Left forelimb (tissue), 1 donor: ENCODE data around the gene GRHL3.

Experiments
- DNase-seq: peaks from one replicate; pipeline ENCODE4 v3.0.0-alpha.2; 2018; ENCODE audit warnings: low spot score

The GRHL3 gene

GRCh38 chr1:24343412-24344089 lies 24.4 kb downstream of the GRHL3 start:
- DNase-seq = no peak

GRCh38 chr1:24344090-24344742 lies 25.1 kb downstream of the GRHL3 start:
- no peak for DNase-seq

- no peak for DNase-seq
Observed at GRCh38 chr1:24345334-24345733, 26.2 kb downstream of the GRHL3 start.

DNA sequence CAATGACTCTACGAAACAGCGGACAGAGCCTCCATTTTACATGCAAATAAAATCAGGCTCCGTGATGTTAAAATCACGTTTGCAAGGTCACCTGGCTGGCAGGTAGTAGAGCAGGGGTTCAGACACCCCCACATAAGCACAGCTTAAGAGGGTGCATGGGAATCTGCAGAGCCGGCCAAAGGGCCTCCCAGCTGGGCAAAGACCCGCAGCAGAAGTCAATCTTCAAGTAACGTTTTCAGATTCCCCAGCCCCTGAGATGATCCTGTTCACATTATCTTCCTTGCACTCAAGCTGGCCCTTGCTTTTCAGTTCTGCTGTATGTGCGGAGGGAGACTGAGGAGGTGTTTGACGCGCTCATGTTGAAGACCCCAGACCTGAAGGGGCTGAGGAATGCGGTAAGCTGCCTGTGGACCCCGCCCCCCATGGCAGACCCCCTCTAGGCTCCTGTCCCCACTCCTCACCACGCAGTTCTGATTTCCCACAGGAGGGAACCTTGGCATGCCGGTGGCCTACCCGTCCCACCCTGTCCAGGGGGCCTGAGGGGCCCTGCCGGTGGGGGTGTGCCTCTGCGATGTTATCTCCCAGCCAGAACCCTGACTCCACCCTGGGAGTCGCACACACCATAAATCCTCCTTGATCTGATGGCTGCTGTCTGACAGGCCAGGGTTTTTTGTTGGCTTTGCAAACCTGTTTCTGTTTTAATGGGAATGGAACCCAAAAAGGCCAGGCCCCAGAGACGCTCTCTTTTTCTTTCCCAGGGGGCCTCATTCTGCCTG lies 28.2 kb downstream of the GRHL3 start:
- DNase-seq = no peak

DNA sequence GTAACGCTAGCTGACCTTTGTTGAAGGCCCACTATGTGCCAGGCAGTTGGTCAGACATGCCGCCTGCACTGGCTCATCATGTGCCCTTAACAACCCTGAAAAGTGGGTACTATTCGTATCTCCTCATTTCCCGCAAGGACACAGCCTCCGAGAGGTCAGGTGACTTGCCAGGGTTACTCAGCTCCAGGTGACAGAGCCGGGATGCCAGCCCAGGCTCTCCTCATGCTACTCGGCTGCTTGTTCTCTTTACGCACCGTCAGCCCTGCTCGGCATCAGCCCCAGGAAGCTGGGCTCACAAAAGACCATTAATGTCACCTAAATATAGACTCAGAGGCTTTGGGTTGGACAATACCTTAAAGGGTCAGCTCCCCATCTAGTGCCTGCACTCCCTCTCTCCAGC lies 29.0 kb downstream of the GRHL3 start:
- DNase-seq = no peak

- no peak for DNase-seq
Observed at GRCh38 chr1:24349891-24350290, 30.7 kb downstream of the GRHL3 start.

DNA sequence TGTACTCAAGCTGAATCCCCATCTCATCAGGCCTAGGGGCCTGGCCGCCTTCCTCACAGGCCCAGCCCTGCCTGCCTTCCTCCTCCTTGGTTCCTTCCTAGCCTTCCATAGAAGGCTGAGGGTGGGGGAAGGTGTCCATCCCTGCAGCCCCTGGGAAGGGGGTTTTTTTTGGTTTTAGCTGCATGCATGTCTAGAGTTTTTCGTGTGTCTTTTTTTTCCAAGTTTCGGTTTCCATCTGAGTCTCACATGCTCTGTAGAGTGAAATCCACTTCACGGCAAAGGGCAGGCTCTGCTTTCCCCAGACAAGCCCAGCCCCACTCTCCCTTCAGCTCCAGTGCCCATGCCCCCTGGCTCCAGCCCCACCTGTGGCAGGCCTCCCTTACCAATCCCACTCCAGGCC lies 32.1 kb downstream of the GRHL3 start:
- no peak for DNase-seq

GRCh38 chr1:24351918-24352627 lies 32.9 kb downstream of the GRHL3 start:
- DNase-seq = no peak

GRCh38 chr1:24353292-24353891 lies 34.2 kb downstream of the GRHL3 start:
- DNase-seq = no peak

- DNase-seq = no peak
Observed at GRCh38 chr1:24355466-24355865, 36.3 kb downstream of the GRHL3 start.

DNA sequence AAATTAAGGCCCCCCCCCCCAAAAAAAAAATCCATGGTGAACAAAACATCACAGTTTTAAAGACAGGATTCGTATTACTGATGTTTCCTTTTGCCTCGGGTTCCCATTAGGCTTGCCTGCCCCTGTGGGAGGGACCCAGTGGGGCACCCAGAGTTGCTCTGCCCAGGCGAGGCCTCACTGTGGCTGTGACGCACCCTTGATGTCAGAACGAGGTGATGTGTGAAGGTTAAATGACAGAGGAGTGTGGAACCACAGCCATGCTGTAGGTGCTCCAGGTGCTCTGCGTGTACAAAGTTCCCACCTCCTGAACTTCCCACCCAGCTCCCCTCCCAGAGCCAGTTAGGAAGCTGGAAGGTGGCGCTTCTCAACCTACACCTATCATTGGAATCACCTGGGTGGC lies 37.9 kb downstream of the GRHL3 start:
- no peak for DNase-seq

DNA sequence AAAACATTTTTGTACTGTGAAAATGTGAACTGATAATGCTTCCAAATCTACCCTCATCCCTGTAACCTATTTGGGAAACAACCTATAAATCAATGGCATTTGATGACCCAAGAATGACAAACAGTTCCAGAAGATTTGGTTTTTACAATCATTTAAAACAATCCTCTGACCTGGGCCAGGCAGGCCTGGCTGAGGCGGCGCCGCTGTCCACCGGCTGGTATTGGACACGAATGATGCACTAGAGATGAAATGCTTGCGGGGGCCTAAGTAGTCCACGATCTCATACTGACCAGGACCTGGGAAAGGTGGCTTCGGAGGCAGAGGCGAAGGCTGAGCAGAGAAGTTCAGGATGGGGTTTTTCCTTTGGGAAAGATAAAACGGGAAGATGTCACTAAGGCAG lies 41.5 kb downstream of the GRHL3 start:
- no peak for DNase-seq

DNA sequence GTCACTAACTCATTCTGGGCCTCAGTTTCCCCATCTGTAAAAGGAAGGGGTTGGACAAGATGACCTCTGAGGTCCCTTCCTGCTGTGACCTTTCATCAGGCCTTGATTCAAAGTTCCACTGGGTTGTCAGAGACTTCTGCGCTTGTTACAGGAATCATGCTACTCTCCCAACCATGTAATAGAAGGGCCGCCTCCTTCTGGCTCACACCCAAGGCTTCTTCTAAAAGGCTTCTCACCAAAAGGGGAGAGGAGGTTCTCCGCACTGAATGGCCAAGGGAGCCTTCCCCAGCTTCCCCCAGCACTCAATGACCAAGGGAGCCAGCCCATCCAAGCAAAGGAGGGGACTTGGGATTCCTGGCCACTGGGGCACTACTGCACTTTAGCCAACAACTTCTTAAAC lies 42.7 kb downstream of the GRHL3 start:
- no peak for DNase-seq

- no peak for DNase-seq
Observed at GRCh38 chr1:24362396-24362795, 43.2 kb downstream of the GRHL3 start.

DNA sequence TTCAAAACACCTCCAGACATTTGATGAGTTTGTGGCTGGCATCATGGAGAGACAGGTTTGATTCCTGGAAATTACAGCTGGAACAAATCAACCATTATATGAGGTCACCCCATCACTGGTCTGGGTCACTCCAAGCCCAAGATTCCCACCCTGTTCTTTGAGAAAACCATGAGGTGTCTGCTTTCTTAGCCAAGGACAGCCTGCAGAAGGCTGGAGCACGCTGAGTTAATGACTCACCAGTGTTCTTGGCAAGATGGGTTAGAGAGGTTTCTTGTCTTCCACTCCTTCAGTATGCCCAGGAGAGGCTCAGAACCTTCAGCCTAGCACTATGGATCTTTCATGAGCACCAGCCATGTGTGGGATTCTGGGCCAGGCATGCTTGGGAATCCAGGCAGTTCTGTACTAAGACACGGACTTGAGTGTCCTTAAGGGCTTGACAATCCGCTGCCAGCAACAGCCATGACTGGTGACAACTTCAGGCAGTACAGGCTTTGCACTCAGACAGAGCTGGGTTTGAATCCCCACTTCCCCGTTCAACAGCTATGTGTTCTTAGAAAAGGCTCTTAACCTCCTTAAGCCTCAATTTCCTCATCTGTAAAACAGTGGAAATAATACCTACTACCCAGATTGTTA lies 43.9 kb downstream of the GRHL3 start:
- DNase-seq = no peak

DNA sequence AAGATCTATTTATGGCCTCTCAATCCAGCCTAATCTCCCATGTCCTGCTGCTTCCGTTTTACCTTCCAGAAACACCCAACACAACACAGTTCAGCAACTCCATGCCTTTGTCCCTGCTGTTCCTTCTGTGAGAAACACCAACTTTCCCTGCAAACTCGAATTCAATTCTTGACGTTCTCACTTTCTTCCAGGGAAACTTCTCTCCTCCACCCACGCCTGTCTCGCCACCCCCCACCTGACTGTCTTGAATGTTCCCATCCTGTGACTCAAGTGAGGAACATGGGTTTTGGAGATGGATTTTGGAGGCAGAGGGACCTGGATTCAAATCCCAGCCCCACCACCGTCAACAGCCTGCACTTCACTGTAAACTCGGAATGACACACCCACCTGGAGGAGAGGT lies 44.8 kb downstream of the GRHL3 start:
- no peak for DNase-seq

- no peak for DNase-seq
Observed at GRCh38 chr1:24364605-24364974, 45.4 kb downstream of the GRHL3 start.

DNA sequence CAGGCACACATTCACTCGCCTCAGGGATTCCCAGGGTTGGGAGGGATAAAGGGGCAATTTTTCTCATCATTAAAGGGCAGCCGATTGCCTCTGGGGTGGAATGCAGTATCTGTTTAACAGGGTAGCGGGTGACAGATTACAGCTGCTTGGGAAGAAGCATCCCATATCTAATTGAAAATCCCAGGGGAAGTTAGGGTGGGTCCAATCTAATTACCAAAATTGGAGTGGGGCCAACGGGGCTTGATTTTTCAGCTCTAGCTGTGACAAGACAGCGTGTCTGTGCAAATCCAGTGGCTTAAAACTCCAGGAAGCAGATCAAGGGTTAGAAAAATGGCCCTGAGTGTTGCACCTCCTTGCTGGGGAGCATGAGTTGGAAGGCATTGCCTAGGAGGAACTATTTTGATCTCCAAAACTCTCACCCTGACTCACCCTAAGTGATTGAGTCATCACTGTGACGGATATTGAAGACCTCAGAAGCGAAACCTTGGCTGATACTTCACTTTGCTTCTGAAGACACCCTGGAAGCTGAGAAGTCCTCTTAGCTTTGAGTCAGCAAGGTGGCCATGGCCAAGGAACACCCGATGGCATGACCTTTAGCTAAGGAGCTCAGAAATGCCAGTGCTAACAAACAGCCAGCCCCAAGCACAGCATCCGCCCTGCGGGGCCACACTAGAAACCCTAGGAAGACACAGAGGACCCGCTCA lies 46.0 kb downstream of the GRHL3 start:
- DNase-seq = no peak

DNA sequence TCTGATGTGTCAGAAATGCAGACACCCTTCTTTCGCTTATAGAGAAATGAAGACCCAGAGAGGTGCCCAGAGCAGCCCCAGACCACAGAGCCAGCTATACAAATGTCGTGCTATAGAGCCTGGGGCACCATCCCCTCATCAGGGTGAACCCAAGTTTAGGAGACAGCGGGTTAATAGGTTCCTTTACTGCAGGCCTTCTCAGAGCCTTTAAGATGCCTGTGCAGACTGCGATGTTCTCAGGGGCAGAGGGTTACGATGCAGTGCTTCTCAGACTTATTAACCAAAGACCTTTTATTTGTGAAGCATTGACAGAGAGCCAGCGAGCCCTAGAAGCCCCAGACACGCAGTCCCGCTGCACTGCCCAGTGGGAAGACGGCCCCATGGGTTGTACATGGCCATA lies 47.5 kb downstream of the GRHL3 start:
- DNase-seq = no peak

- DNase-seq = no peak
Observed at GRCh38 chr1:24369199-24369598, 50.0 kb downstream of the GRHL3 start.

- DNase-seq = no peak
Observed at GRCh38 chr1:24369801-24370200, 50.6 kb downstream of the GRHL3 start.
